ENCODE results near the gene PZP. TPM values are rescaled to one million over a fixed set of nuclear protein-coding genes. Genes with fewer than 3 reads are reported as not detected.
A peak's percentile ranks its signal among the peaks of the same experiment; 100 is the strongest.

The PZP gene
- total and polyA plus RNA-seq, 2 of the 13 experiments (the other 11 are each of a cell fraction or from before 2014, with no cell fraction given): 0.07 to 0.89 TPM

GRCh38 chr12:9114946-9115345 is 93.2 kb downstream of the PZP start (continued):
- no peak for TF ChIP-seq ZNF687 (CRISPR knock-in tag; IDR thresholded peaks at IDR 0.05)
- peak; percentile 42; the same call in 1 of the 2 replicates for TF ChIP-seq POLR2AphosphoS5 (IDR thresholded peaks at IDR 0.05; ENCODE audit: low read depth, low read length)
- TF ChIP-seq ZC3H4 (CRISPR knock-in tag; IDR thresholded peaks at IDR 0.05; ENCODE audit: borderline replicate concordance): peak; percentile 67; the same call in 1 of the 2 replicates
- no peak for TF ChIP-seq THAP7 (CRISPR knock-in tag; IDR thresholded peaks at IDR 0.05)
- TF ChIP-seq ARNTL (CRISPR knock-in tag; IDR thresholded peaks at IDR 0.05): no peak
- TF ChIP-seq ZNF503 (CRISPR knock-in tag; IDR thresholded peaks at IDR 0.05): no peak
- TF ChIP-seq BRD4 (CRISPR knock-in tag; IDR thresholded peaks at IDR 0.05): no peak
- peak; percentile 93; the same call in 1 of the 2 replicates for TF ChIP-seq SNRNP70 (IDR thresholded peaks at IDR 0.05; ENCODE audit: low read depth, low read length)
- no peak for TF ChIP-seq ZNF496 (CRISPR knock-in tag; IDR thresholded peaks at IDR 0.05; ENCODE audit: insufficient replicate concordance)
- no peak for TF ChIP-seq ESRRA (CRISPR knock-in tag; IDR thresholded peaks at IDR 0.05; ENCODE audit: low read depth)
- no peak for TF ChIP-seq MEIS1 (CRISPR knock-in tag; IDR thresholded peaks at IDR 0.05; ENCODE audit: borderline replicate concordance)
- TF ChIP-seq MTF2 (CRISPR knock-in tag; IDR thresholded peaks at IDR 0.05; ENCODE audit: borderline replicate concordance): no peak
- TF ChIP-seq FIP1L1 (IDR thresholded peaks at IDR 0.05; ENCODE audit: borderline replicate concordance, insufficient read depth, low read depth, low read length): peak; percentile 96; the same call in 1 of the 2 replicates
- TF ChIP-seq ZNF20 (CRISPR knock-in tag; IDR thresholded peaks at IDR 0.05): no peak
- no peak for TF ChIP-seq ZKSCAN1 (IDR thresholded peaks at IDR 0.05; ENCODE audit: low read length)
- TF ChIP-seq MYPOP (CRISPR knock-in tag; IDR thresholded peaks at IDR 0.05): no peak
- no peak for TF ChIP-seq ZBTB2 (CRISPR knock-in tag; IDR thresholded peaks at IDR 0.05; ENCODE audit: low read depth)
- no peak for TF ChIP-seq ATM (IDR thresholded peaks at IDR 0.05; ENCODE audit: borderline replicate concordance)
- peak; percentile 96 for TF ChIP-seq SRSF4 (IDR thresholded peaks at IDR 0.05; ENCODE audit: low read depth, low read length, poor library complexity, severe bottlenecking)
